ENCODE measurements around the gene ANO4. TPM values are rescaled to one million over a fixed set of nuclear protein-coding genes. Genes with fewer than 3 reads are reported as not detected.

The ANO4 gene
- total and polyA plus RNA-seq, 2 donors (not counting 1 experiment from before 2014, with no cell fraction given) = not detected

GRCh38 chr12:100940503-100940902 is 145.9 kb downstream of the ANO4 start:
- intact Hi-C loops (cut with micrococcal nuclease) = no loop called here
- ATAC-seq (ENCODE audit: low read depth) (no peak), DNase-seq (no peak)
- H3K4me2 ChIP-seq (replicated peaks; ENCODE audit: low read depth, low read length, poor library complexity, severe bottlenecking) = no peak overlapping the region
- no peak overlapping the region for H3K4me3 ChIP-seq (ENCODE audit: control extremely low read depth in 1 of 5, extremely low read depth in 1 of 5, insufficient read depth in 1 of 5, low read depth in 2 of 5, low read length in 4 of 5)
- no CpG with 5 or more reads among the region's 2 CpGs for WGBS (ENCODE audit: insufficient coverage)
- no peak overlapping the region for H2AFZ ChIP-seq (ENCODE audit: insufficient read depth, low read depth, low read length, poor library complexity, severe bottlenecking)
- no peaks in the 10 kb centered on the region for H3K9me3 ChIP-seq (ENCODE audit: control extremely low read depth in 1 of 3, control insufficient read depth in 2 of 3, insufficient read depth in 1 of 3, low read length in 2 of 3)
- CTCF ChIA-PET = no interaction called here
- H3K27me3 ChIP-seq (replicated peaks in 1 of 4; ENCODE audit: control extremely low read depth in 1 of 4, control insufficient read depth in 3 of 4, insufficient read depth in 4 of 4, low read length in 3 of 4) = no peaks in the 10 kb centered on the region
- no peak overlapping the region for H3K27ac ChIP-seq (ENCODE audit: low read length in 2 of 2)
- Mint-ChIP-seq H3K27me3 (no peaks in the 10 kb centered on the region), H3K27ac (no peak overlapping the region), H3K4me3 (no peak overlapping the region), H3K4me1 (no peaks in the 10 kb centered on the region), H3K9me3 (ENCODE audit: insufficient read depth) (no peaks in the 10 kb centered on the region)
- H3K4me1 ChIP-seq (ENCODE audit: control insufficient read depth in 2 of 2, insufficient read depth in 2 of 2, low read length in 2 of 2) = no peaks in the 10 kb centered on the region
- H3K79me2 ChIP-seq (ENCODE audit: control insufficient read depth, insufficient read depth, low read length) = no peaks in the 10 kb centered on the region
- POLR2A ChIA-PET = no interaction called here
- TF ChIP-seq EZH2 (IDR thresholded peaks at IDR 0.05; ENCODE audit: borderline replicate concordance, insufficient read depth, low read depth, low read length, poor library complexity, severe bottlenecking) (no peak), CTCF (IDR thresholded peaks at IDR 0.05) (no peak)
- no peaks in the 10 kb centered on the region for H3K36me3 ChIP-seq (replicated peaks in 1 of 2; ENCODE audit: control extremely low read depth in 1 of 2, control insufficient read depth in 1 of 2, extremely low read depth in 1 of 2, insufficient read depth in 2 of 2, low read length in 1 of 2)
- no peaks in the 10 kb centered on the region for H4K20me1 ChIP-seq (ENCODE audit: control insufficient read depth, insufficient read depth, low read length, poor library complexity, severe bottlenecking)
- no peak overlapping the region for H3K9ac ChIP-seq (ENCODE audit: low read length)

GRCh38 chr12:100942984-100943749 is 148.6 kb downstream of the ANO4 start:
- Histone ChIP-seq H3K9ac (ENCODE audit: low read length) (no peak overlapping the region), H3K36me3 (replicated peaks in 1 of 2; ENCODE audit: control extremely low read depth in 1 of 2, control insufficient read depth in 1 of 2, extremely low read depth in 1 of 2, insufficient read depth in 2 of 2, low read length in 1 of 2) (no peaks in the 10 kb centered on the region), H3K27me3 (replicated peaks in 1 of 4; ENCODE audit: control extremely low read depth in 1 of 4, control insufficient read depth in 3 of 4, insufficient read depth in 4 of 4, low read length in 3 of 4) (no peaks in the 10 kb centered on the region), H3K4me2 (replicated peaks; ENCODE audit: low read depth, low read length, poor library complexity, severe bottlenecking) (no peak overlapping the region), H3K27ac (ENCODE audit: low read length in 2 of 2) (no peak overlapping the region), H4K20me1 (ENCODE audit: control insufficient read depth, insufficient read depth, low read length, poor library complexity, severe bottlenecking) (no peaks in the 10 kb centered on the region), H3K79me2 (ENCODE audit: control insufficient read depth, insufficient read depth, low read length) (no peaks in the 10 kb centered on the region), H3K4me1 (ENCODE audit: control insufficient read depth in 2 of 2, insufficient read depth in 2 of 2, low read length in 2 of 2) (no peaks in the 10 kb centered on the region), H3K4me3 (ENCODE audit: control extremely low read depth in 1 of 5, extremely low read depth in 1 of 5, insufficient read depth in 1 of 5, low read depth in 2 of 5, low read length in 4 of 5) (no peak overlapping the region), H3K9me3 (ENCODE audit: control extremely low read depth in 1 of 3, control insufficient read depth in 2 of 3, insufficient read depth in 1 of 3, low read length in 2 of 3) (no peaks in the 10 kb centered on the region), H2AFZ (ENCODE audit: insufficient read depth, low read depth, low read length, poor library complexity, severe bottlenecking) (no peak overlapping the region)
- no peak for ATAC-seq (ENCODE audit: low read depth)
- Mint-ChIP-seq H3K4me3 (no peak overlapping the region), H3K9me3 (ENCODE audit: insufficient read depth) (no peaks in the 10 kb centered on the region), H3K27ac (no peak overlapping the region), H3K27me3 (no peaks in the 10 kb centered on the region), H3K4me1 (no peaks in the 10 kb centered on the region)
- POLR2A ChIA-PET = no interaction called here
- intact Hi-C loops (cut with micrococcal nuclease) = no loop called here
- TF ChIP-seq CTCF (IDR thresholded peaks at IDR 0.05) (no peak), EZH2 (IDR thresholded peaks at IDR 0.05; ENCODE audit: borderline replicate concordance, insufficient read depth, low read depth, low read length, poor library complexity, severe bottlenecking) (no peak)
- CTCF ChIA-PET = no interaction called here
- 83% methylated on average over 1 of the region's 5 CpGs for WGBS (ENCODE audit: insufficient coverage)
- DNase-seq = no peak

Measured in B cell (primary cell).